HG03558 (cell line): ENCODE data around the gene ZNF484.
"Not testable (repeated sequence)": the region's sequence is repeated elsewhere in the genome, so short reads cannot be mapped to it uniquely, and the experiment has no call there.

Source experiments
- ATAC-seq: cut with Tn5 transposase; IDR thresholded peaks from one replicate; pipeline ENCODE4 v1.9.1; 2021; ENCODE audit warnings: moderate number of reproducible peaks; ENCODE audit not compliant: unreplicated experiment; ENCODE audit errors: extremely low read depth

The ZNF484 gene

DNA sequence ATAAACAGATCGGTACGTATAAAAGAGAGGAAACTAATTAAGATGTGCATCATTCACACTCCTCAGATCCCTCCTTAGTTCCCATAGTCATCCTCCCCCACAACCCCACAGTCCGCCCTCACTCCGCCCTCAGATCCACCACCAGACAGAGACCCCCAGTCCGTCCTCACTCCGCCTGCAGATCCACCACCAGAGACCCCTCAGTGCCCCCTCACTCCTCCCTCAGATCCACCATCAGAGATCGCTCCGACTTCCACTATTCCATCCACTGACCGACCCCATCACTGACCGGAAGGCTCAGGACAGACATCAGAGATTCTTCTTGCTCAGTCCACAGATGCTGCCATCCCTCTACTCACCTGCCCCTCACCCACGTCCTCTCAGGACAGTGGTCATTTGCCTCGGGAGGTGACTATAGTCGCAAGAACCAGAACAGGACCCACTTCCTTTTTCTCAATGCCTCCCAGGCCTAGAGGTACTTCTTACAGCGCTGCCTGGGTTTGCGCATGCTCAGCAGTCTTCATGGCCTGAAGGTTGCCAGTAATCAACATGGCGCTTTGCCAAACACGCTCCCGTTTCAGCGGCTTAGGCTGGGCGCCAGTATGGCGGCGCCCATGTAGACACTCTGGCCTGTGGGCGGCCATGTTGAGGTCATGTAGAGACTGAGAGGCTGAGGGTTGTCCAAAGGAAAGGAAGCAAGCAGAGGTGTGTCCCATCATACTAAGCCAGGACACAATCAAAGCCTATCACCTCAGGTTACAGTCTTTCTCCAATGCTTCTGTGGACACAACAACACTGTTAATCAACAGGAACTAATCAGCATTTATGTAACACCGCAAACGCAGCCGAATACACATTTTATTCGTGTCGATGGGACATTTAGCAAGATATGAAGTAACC lies at the start of gene ZNF484:
Gene ZNF484 (minus strand): TSS at position 508 of the 900 bp plus-strand sequence. CDS start 3,009 bp downstream, outside the sequence.
- ATAC-seq: peak; percentile 97

DNA sequence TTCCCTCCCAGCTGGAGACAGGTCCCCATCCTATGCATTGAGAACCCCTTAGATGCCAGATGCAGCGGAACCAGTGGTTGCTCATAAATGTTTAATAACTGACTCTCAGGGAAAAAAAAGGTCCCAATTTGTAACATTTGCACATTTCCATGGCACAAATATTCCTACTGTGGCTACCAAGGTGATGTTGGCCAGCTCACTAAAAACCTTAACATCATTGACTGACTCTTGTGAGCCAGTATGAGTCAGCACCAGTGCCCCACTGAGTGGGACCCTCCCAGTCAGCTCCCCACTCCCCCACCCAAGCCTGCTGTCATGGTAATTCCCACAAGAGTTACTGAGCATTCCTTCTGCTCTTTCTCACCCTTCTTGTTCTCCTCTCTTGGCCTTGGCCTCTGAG lies 42.6 kb upstream of the ZNF484 start:
- no peak for ATAC-seq

DNA sequence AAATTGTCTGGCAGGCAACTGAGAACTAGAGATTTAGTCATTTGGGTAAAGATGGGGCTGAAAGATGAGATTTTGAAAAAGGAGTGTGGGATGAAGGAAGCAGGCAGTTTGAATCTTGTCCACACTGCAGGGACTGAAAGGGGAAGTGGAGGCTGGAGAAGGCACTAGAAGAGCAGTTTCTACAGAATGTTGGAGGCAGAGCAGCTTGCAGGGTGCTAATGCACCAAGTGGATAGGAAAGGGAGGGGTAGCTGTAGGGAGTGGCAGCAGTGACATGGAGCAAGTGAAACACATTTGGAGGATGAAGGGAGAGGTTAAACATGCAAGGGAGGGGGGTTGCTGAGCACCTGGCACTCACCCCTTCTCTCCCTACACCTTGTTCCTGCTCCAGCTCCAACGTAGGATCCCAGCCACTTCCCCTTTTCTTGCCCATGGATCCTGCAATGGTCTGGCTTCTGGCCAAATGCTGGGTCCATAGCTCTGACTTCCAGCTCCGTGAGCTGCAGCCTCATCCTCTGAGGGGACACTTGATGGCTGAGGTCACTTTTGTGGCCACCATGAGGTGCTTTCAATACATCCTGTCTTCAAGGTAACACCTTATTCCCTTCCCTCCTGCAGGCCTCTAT lies 39.5 kb upstream of the ZNF484 start:
- no peak for ATAC-seq

DNA sequence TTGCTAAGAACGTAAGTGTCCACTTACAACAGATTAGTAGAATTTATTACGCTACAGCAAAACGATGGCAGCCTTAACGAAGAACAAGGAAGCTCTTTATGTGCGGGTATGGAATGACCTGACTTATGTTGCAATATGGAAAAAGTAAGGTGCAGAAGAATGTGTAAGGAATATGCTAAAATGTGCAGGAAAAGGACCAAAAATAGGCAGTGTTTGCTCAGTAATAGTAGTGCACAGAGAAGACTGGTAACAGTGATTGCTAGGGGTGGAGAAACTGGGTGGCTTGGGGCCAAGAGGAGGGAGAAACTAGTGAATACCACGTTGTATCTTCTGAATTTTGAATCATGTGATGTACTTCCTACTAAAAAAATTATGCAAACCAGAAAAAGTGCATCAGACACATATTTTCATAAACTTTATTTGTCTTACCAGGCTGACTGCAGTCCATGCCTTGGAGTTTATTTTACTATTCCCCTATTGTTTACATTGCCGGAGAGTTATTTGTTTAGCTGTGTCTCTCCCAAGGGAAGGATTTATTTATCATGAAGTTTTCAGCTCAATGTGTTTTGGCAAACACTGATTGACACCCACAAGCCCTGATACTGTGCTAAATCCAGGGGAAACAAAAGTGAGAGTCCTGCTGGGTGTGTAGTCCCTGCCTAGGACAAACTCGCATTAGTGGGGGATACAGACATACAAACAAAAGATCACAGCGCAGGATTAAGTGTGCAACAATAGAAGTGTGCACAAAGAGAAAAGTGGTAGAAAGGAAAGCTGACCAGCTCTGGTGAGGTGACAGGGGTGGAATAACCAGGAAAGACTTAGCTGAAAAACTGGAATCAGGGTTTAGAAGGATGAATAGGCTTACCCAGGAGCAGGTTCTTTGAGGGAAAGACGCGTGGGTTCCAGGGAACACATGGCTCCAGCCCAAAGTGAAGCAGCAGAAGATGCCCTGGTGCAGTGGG lies 34.0 kb upstream of the ZNF484 start:
- ATAC-seq: no peak

DNA sequence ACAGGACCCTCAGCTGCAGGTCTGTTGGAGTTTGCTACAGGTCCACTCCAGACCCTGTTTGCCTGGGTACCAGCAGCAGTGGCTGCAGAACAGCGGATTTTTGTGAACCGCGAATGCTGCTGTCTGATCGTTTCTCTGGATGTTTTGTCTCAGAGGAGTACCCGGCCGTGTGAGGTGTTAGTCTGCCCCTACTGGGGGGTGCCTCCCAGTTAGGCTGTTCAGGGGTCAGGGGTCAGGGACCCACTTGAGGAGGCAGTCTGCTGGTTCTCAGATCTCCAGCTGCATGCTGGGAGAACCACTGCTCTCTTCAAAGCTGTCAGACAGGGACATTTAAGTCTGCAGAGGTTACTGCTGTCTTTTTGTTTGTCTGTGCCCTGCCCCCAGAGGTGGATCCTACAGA lies 27.3 kb upstream of the ZNF484 start:
- not testable (repeated sequence) for ATAC-seq

DNA sequence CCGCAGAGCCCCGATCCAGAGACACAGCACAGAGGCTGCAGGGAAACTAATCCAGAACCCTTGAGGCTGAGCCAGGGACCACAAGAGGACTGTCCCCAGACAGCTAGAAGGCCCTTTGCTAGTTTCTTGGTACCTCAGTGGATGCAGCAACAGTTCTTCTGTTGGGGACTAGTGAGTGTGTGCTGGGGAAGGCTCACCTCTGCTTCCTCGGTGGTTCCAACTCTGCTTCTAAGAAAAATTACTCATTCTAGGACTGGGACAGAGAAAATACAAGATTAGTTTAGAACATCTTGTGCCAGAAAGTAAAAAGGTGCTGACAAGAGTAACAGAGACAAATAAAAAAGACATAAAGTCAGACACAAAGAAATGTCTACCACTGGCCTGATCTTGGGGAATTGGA lies 19.5 kb upstream of the ZNF484 start:
- no peak for ATAC-seq

DNA sequence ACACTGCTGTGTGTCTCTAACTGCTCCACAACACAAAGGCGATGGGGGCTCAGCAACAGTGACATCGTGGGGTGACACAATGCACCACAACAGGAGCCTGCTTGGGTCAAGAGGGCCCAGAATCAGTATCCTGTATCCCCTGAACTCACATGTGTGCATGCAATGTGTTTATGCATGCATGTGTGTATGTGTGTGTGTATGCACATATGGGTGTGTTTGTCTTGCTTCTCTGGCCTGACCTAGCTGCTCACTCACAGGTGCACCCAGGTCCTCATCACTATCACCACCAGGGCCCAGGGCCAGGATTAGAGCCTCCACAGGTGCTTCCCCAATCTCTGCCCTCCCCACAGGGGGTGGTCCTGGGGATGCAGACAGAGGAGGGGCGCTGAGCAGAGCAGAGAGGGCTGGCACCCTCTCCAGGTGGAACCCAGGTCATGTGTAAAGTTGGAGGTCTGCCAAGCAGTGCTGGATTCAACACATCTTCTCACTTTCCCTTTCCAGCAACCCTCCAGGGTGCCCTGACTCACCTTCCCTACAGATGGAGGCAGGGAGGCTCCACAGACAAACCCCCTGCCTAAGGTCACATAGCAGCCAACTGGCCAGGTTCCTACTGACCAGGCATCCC lies 18.1 kb upstream of the ZNF484 start:
- ATAC-seq: no peak

DNA sequence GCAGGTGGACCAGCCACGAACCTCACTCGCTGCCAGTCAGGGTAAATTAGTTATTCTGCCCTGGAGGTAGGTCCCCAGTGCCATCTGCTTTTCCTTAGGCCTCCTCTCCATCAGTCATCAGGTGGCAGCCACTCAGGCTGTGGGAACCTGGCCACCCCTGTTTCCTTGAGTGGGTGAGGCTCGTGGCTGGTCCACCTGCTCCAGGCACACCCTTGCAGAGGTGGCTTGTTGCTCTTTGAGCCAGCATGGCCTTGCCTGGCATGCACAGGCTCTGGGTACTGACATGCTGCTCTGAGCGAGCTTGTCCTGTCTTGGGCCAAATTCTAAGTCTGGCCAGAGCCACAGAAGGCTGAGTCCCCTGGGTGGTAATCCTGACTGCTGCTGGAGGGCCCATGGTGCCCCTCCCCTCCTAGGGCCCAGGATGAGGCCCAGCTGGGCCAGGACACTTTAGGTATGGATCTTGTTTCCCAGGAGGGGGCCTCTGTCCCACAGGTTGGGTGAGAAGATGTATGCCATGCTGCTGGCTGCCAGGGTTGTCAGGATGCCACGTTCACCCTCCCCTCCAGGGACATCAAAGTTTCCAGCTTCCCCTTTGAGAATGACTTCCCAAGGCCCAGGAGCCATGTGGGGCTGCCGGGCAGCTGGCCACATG lies 17.0 kb upstream of the ZNF484 start:
- no peak for ATAC-seq

DNA sequence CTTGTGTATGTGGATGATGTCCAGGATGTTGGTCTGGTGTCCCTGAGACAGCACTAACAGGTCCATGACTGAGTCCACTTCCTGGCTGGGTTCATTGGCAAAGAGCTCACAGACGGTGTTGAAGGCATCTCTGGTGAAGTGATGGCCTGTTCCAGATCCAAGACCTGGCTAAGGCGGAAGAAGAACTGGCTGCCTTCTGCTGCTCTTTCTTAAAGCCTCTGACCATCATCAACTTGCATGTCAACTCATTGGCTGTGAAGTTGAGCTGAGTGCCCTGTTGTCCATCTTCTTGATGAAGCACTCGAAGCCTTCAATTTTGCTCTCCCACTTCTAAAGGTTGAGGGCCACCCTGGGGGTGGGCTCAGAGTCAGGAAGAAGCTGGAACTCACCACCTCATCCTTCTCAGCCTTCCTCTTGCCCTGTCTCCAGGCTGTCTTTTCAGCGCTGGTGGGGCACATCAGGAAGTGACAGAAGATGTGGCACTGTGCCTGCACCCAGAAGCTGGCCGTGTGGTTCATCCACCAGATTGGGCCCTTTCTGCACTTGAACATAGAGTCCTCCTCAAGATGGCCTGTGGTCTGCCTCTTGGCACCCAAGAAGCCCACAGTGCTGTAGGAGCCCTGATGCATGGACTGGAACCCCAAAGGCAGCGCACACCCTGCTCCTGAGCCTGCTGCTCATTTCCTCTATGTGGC lies 16.2 kb upstream of the ZNF484 start:
- not testable (repeated sequence) for ATAC-seq

DNA sequence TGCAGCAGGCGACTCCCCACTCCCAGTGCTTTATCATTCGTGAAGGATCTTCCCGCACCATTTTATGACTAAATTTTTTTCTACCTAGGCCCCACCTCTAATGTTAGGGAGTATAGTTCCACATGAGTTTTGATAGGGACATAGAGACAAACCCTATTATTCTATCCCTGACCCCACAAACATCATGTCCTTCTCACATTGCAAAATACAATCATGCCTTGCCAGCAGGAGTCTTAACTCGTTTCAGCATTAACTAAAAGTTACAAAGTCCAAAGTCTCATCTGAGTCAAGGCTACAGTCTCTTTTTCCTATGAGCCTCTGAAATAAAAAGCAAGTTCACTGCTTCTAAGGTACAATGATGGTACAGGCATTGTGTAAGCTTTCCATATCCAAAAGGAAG lies 14.4 kb upstream of the ZNF484 start:
- not testable (repeated sequence) for ATAC-seq

DNA sequence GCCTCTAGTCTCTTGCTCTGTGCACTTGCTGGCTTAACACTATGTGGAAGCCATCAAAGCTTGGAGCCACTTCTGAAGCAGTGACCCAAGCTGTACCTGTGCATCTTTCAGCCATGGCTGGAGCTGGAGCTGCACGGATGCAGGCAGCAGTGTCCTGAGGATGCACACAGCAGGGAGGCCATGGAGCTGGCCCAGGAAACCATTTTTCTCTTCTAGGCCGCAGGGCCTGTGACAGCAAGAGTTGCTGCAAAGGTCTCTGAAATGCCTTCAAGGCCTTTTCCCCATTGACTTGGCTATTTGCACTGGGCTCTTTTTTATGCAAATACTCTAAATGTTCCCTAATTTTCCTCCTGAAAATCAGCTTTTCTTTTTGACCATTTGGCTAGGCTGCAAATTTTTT lies 12.9 kb upstream of the ZNF484 start:
- ATAC-seq: no peak

DNA sequence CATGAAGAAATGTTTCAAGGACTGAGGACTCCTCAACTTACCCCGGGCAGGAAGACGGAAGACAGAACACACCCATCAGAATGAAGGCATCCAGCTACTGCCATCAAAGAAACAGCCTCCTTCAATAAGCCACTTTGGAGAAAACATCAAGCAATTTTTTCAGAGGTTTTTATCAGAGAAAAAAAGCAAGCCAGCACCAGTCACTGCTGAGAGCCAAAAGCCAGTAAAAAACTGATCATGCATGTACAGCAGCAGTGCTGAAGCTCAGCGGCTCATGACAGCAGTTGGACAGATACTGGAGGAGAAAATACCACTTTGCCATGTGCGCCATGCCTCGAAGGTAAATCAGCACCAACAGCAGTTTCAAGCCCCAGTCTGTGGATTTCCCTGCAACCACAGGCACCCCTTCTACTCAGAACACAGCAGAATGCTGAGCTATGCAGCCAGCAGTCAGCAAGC lies 10.1 kb upstream of the ZNF484 start:
- no peak for ATAC-seq

DNA sequence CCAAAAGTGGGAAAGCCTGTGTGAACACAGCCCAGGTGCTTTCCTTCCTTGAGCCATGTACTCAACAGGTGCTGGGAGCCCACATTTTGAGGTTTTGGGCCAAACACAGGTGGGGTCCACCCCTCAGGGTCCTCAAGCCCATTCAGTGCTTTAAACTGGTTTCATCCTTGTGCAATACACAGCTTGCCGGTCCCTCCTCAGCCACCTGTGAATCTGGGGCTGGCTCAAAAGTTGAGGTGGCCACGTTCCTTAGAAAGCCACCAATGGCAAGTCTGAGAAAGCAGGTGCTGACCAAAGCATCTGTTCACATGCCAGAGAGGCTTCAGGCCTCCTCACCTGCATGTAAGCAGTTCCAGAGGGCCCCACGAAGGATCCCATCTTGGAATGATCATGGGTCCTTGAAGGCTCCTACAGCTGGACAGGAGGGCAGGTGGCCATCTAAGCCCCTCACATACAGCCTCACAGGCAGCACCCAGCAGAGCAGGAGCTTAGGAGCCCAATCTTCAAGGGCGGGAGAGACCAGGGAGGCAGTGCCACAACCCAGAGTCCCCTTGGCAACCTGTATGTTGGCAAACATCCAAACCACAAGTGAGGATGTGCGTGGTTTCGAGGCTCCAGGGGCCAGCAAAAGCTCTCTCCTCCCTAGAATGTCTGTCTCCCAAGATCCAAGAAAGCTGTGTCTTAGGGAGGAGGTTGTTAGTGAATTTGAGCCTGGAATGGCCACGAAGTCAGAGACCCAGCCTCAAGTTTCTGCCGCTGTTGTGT lies 9.2 kb upstream of the ZNF484 start:
- ATAC-seq: not testable (repeated sequence)

DNA sequence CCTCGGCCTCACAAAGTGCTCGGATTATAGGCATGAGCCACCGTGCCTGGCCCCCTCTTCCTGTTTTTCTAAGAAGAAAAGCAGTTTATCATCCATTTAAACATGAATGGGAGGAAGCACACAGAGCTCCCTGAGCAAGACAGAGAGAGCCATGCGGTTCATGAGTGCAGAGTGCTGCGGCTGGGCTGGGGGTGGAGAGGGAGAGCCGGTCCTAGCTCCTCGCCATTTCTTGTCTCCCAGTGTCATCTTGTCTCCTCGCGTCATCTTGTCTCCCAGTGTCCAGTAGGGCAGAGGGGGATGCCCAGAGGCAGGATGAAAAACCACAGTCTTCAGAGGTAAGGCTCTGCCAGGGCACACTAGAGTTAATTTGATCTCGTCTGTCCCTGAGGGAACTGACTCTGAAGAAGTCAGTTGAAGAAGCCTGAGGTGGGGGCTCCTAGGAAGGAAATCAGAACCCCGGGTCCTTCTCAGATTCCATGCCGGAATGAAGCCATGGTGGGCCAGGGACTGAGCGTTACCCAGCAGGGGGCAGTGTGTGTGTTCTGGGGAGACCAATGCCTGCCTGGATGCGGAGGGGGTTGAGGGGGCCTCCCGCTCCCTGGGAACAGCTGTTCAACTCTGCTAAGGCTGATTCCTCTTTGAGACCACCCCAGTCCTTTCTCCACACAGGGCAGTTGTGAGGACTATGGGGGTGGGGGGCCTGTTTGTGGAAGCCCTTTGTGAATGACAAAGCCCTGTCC lies 6.0 kb upstream of the ZNF484 start:
- ATAC-seq: not testable (repeated sequence)

DNA sequence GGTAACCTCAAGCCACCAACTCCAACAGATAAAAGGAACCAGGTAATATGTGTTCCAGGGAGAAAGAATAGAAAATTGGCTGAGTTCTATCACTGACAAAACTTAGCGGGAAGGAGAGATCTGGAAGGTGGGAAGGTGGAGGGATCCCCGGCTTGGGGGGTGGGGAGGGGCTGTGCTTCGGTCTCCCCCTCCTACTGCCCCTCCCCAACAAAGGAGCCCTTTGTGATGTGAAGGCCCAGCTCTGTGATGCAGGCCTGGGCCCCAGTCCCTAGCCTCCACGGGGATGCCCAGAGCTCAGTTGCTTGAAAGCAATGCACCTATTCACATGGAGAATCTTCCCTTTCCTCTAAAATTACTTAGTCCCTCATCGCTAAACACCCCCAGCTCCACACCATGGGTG lies 4.4 kb upstream of the ZNF484 start:
- ATAC-seq: no peak

DNA sequence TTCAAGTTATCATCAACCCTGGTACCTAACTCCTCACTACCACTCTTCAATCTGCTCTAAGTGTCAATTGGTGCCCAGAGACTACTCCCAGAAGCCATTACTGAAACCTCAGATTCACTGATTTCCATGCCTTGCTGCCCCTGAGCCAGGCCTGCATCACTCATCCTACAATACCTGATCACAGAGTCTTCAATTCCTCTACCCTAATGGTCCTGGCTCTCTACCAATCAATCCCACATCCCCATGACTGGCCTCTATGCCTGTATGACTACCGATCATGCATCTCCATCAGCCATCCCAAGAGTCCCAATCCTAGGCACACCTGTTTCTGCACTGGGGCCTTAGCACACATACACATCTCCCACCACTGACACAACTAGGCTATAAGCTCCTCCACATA lies 2.5 kb downstream of the ZNF484 start:
- no peak for ATAC-seq

DNA sequence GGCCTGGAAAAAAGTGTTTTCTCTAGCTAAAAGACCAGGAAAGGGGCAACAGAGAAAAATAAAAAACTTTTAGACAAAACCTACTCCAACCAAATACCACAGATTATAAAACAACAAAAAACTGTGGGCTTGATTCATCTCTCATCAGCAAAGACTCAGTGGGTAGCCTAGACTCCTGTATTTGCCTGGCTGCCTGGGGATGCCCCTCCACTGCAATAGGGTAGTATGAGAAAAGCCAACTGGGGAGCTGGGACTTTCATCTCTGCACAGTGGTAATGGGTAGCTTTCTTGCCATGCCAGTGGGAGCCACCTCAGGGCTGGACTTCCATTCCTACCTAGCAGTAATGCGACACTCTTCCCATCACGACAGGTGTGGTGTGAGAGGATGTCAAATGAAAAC lies 7.5 kb downstream of the ZNF484 start:
- ATAC-seq: no peak

DNA sequence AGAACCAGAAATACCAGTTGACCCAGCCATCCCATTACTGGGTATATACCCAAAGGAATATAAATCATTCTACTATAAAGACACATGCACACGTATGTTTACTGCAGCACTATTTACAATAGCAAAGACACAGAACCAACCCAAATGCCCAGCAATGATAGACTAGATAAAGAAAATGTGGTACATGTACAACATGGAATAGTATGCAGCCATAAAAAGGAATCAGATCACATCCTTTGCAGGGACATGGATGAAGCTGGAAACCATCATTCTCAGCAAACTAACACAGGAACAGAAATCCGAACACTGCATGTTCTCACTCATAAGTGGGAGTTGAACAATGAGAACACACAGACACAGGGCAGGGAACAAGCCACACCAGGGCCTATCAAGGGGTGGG lies 11.2 kb downstream of the ZNF484 start:
- ATAC-seq: not testable (repeated sequence)
